GM18951 (cell line): Measurements from ENCODE around the gene PTPN14.
"Not testable (repeated sequence)": the region's sequence is repeated elsewhere in the genome, so short reads cannot be mapped to it uniquely, and the experiment has no call there.

Experiments
- POLR2A ChIP-seq: IDR thresholded peaks from 4 replicates; pipeline ENCODE4 v1.6.1; 2011; ENCODE audit warnings: mild to moderate bottlenecking; ENCODE audit not compliant: insufficient read length, insufficient read depth; ENCODE audit errors: extremely low read depth
- in situ Hi-C: fragments of 300-500 bp; cut with MboI; formaldehyde crosslinking; loops from one replicate; pipeline ENCODE4 v1.12.0; 2022; ENCODE audit warnings: low sequenced_read_pairs, mixed read lengths, inconsistent platforms; ENCODE audit not compliant: unreplicated experiment

The PTPN14 gene

GRCh38 chr1:214520544-214521165 lies 30.7 kb downstream of the PTPN14 start:
- TF ChIP-seq POLR2A: no peak
- in situ Hi-C loops: no loop called here

GRCh38 chr1:214518361-214518760 lies 33.0 kb downstream of the PTPN14 start:
- no peak for TF ChIP-seq POLR2A
- in situ Hi-C loops: no loop called here

- in situ Hi-C loops: no loop called here
- TF ChIP-seq POLR2A: no peak
Measured at GRCh38 chr1:214516434-214517326, 34.7 kb downstream of the PTPN14 start.

- TF ChIP-seq POLR2A: no peak
- in situ Hi-C loops: no loop called here
Measured at GRCh38 chr1:214515544-214516433, 35.6 kb downstream of the PTPN14 start.

GRCh38 chr1:214514819-214515383 lies 36.5 kb downstream of the PTPN14 start:
- no peak for TF ChIP-seq POLR2A
- in situ Hi-C loops: no loop called here

GRCh38 chr1:214514032-214514818 lies 37.2 kb downstream of the PTPN14 start:
- in situ Hi-C loops: no loop called here
- TF ChIP-seq POLR2A: no peak

- in situ Hi-C loops: no loop called here
- no peak for TF ChIP-seq POLR2A
Measured at GRCh38 chr1:214513394-214513793, 38.0 kb downstream of the PTPN14 start.

GRCh38 chr1:214511639-214511998 lies 39.8 kb downstream of the PTPN14 start:
- in situ Hi-C loops: no loop called here
- no peak for TF ChIP-seq POLR2A

- no peak for TF ChIP-seq POLR2A
- in situ Hi-C loops: no loop called here
Measured at GRCh38 chr1:214510914-214511638, 40.3 kb downstream of the PTPN14 start.

GRCh38 chr1:214510477-214510876 lies 40.9 kb downstream of the PTPN14 start:
- no peak for TF ChIP-seq POLR2A
- in situ Hi-C loops: no loop called here

- in situ Hi-C loops: not testable (repeated sequence)
Measured at GRCh38 chr1:214509622-214510021, 41.8 kb downstream of the PTPN14 start.

GRCh38 chr1:214506972-214507431 lies 44.4 kb downstream of the PTPN14 start:
- in situ Hi-C loops: no loop called here
- TF ChIP-seq POLR2A: no peak

- in situ Hi-C loops: no loop called here
- no peak for TF ChIP-seq POLR2A
Measured at GRCh38 chr1:214505134-214505533, 46.3 kb downstream of the PTPN14 start.
